Astrocyte (in vitro differentiated cells and primary cell): ENCODE results near the gene HIVEP2. TPM values are rescaled to one million over a fixed set of nuclear protein-coding genes. Genes with fewer than 3 reads are reported as not detected.
A peak's percentile ranks its signal among the peaks of the same experiment; 100 is the strongest.

Experiments used
- DNase-seq: peaks from one replicate; pipeline ENCODE4 v3.0.0-alpha.2; 2010; ENCODE audit warnings: low read depth
- FAIRE-seq: peaks from 2 replicates; lab custom pipeline; 2011; peaks lifted over from hg19 to GRCh38; lab: Jason Lieb, UNC
- H2AFZ ChIP-seq: 2 replicates; pipeline ENCODE4 v1.6.0; 2012; ENCODE audit warnings: low read depth, low read length, inconsistent platforms
- H3K27ac ChIP-seq: 2 replicates; pipeline ENCODE4 v1.5.1; 2011; ENCODE audit warnings: low read depth, low read length, inconsistent platforms
- H3K27me3 ChIP-seq: 2 replicates; pipeline ENCODE4 v1.6.0; 2011; ENCODE audit warnings: low read length, inconsistent platforms; ENCODE audit not compliant: insufficient read depth
- H3K36me3 ChIP-seq: 2 replicates; pipeline ENCODE4 v1.5.1; 2011; ENCODE audit warnings: low read length, inconsistent platforms; ENCODE audit not compliant: insufficient read depth
- H3K4me1 ChIP-seq: 2 replicates; pipeline ENCODE4 v1.5.1; 2011; ENCODE audit warnings: low read length, inconsistent platforms; ENCODE audit not compliant: insufficient read depth
- H3K4me2 ChIP-seq: 2 replicates; pipeline ENCODE4 v1.6.0; 2012; ENCODE audit warnings: low read length, inconsistent platforms
- H3K4me3 ChIP-seq: 2 replicates; pipeline ENCODE4 v1.5.1; 2011; ENCODE audit warnings: low read depth, mild to moderate bottlenecking, low read length, inconsistent platforms; ENCODE audit not compliant: insufficient read depth
- H3K79me2 ChIP-seq: 2 replicates; pipeline ENCODE4 v1.6.0; 2012; ENCODE audit warnings: mild to moderate bottlenecking, low read length, inconsistent platforms; ENCODE audit not compliant: insufficient read depth
- H3K9ac ChIP-seq: 2 replicates; pipeline ENCODE4 v1.6.0; 2012; ENCODE audit warnings: mild to moderate bottlenecking, low read length, inconsistent platforms
- H3K9me3 ChIP-seq: 2 replicates; pipeline ENCODE4 v1.5.1; 2012; ENCODE audit warnings: low read depth, mild to moderate bottlenecking, low read length, inconsistent platforms; ENCODE audit not compliant: insufficient read depth
- H4K20me1 ChIP-seq: 2 replicates; pipeline ENCODE4 v1.6.0; 2012; ENCODE audit warnings: low read length, inconsistent platforms; ENCODE audit not compliant: insufficient read depth
- H3K27ac Mint-ChIP-seq: one replicate; pipeline ENCODE4 v1.8.0; 2021; ENCODE audit warnings: mild to moderate bottlenecking, mixed read lengths; ENCODE audit not compliant: unreplicated experiment
- H3K27me3 Mint-ChIP-seq: one replicate; pipeline ENCODE4 v1.8.0; 2021; ENCODE audit warnings: low read depth, mixed read lengths; ENCODE audit not compliant: unreplicated experiment
- H3K36me3 Mint-ChIP-seq: one replicate; pipeline ENCODE4 v1.8.0; 2021; ENCODE audit warnings: low read depth, mixed read lengths; ENCODE audit not compliant: unreplicated experiment
- H3K4me1 Mint-ChIP-seq: one replicate; pipeline ENCODE4 v1.8.0; 2021; ENCODE audit warnings: low read depth, mixed read lengths; ENCODE audit not compliant: unreplicated experiment
- H3K4me3 Mint-ChIP-seq: one replicate; pipeline ENCODE4 v1.8.0; 2021; ENCODE audit warnings: mild to moderate bottlenecking, moderate library complexity, mixed read lengths; ENCODE audit not compliant: unreplicated experiment
- H3K9me3 Mint-ChIP-seq: one replicate; pipeline ENCODE4 v1.8.0; 2021; ENCODE audit warnings: mild to moderate bottlenecking, mixed read lengths; ENCODE audit not compliant: unreplicated experiment
- EZH2 ChIP-seq: IDR thresholded peaks from 2 replicates; pipeline ENCODE4 v1.6.1; 2012; ENCODE audit warnings: mild to moderate bottlenecking, low read length, inconsistent platforms; ENCODE audit not compliant: insufficient read depth
- total RNA-seq: library from RNA; stranded (reverse); gene quantifications from 2 replicates; pipeline ENCODE4 v1.2.1, GENCODE V29; 2021
- TF ChIP-seq, protein P1 (sequence below): IDR thresholded peaks from 2 replicates; pipeline ENCODE4 v1.5.1; 2011; ENCODE audit warnings: low read depth, mild to moderate bottlenecking, inconsistent platforms, low read length, moderate library complexity; ENCODE audit not compliant: insufficient read depth

HIVEP2 gene
- total RNA-seq, 1 donor from 2014 or later, result 21.2 TPM

DNA sequence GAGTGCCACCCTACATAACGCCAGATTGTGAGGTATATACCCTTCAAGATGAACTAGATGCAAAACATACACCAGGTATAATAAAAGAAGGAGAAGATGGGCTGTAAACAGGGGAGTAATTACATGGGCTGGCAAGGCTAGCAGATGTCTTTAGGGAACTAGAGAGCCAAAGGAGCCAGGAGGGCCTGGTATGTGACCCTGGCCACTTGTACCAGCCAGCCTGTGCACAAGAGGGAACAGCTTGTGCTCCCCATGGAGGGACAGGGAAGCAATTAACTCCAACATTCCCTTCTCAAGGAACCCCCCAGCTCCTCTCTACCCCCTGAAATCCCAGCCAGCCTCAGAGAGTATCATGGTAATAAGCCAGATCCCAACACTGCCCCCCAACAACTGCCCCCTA lies 139.9 kb downstream of the HIVEP2 start:
- Histone ChIP-seq H3K36me3 (no peaks in the 10 kb centered on the region), H3K9me3 (no peaks in the 10 kb centered on the region), H3K4me3 (no peak overlapping the region), H3K9ac (no peak overlapping the region), H3K27ac (no peak overlapping the region), H3K4me2 (no peak overlapping the region), H2AFZ (no peak overlapping the region), H4K20me1 (peaks cover 10% of the 10 kb centered on the region), H3K79me2 (peaks cover 33% of the 10 kb centered on the region), H3K27me3 (no peaks in the 10 kb centered on the region), H3K4me1 (peaks cover 9% of the 10 kb centered on the region)
- Mint-ChIP-seq H3K4me3 (no peak overlapping the region), H3K36me3 (peaks cover 18% of the 10 kb centered on the region), H3K27me3 (no peaks in the 10 kb centered on the region), H3K9me3 (peaks cover 5% of the 10 kb centered on the region), H3K27ac (no peak overlapping the region), H3K4me1 (peaks cover 29% of the 10 kb centered on the region)
- no peak for FAIRE-seq
- no peak for DNase-seq
- TF ChIP-seq EZH2, result no peak
- TF ChIP-seq, protein P1, sequence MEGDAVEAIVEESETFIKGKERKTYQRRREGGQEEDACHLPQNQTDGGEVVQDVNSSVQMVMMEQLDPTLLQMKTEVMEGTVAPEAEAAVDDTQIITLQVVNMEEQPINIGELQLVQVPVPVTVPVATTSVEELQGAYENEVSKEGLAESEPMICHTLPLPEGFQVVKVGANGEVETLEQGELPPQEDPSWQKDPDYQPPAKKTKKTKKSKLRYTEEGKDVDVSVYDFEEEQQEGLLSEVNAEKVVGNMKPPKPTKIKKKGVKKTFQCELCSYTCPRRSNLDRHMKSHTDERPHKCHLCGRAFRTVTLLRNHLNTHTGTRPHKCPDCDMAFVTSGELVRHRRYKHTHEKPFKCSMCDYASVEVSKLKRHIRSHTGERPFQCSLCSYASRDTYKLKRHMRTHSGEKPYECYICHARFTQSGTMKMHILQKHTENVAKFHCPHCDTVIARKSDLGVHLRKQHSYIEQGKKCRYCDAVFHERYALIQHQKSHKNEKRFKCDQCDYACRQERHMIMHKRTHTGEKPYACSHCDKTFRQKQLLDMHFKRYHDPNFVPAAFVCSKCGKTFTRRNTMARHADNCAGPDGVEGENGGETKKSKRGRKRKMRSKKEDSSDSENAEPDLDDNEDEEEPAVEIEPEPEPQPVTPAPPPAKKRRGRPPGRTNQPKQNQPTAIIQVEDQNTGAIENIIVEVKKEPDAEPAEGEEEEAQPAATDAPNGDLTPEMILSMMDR, result no peak

DNA sequence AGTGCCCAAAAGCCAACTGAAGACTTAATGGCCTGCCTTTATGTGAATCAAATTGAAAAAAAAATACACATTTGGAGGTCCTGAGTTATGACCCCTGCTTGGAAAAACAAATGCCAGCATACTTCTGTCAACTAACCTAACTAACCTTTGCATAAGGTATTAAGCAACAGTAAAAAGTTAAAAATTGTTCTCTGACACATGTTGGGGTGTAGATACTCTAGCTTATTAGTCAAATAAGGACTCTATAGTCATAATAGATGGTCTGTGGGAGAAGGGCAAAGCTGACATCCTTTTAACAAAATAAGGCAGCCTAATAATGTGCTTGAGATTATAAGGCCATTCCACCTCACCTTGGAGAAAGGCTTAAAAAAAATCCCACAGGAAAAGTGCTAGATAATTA lies 140.5 kb downstream of the HIVEP2 start:
- H3K27ac ChIP-seq, result no peak overlapping the region
- H3K4me1 ChIP-seq, result peaks cover 9% of the 10 kb centered on the region
- no peaks in the 10 kb centered on the region for H3K27me3 ChIP-seq
- FAIRE-seq, result no peak
- peaks cover 18% of the 10 kb centered on the region for H3K36me3 Mint-ChIP-seq
- H3K4me2 ChIP-seq, result no peak overlapping the region
- no peak overlapping the region for H3K4me3 Mint-ChIP-seq
- peaks cover 10% of the 10 kb centered on the region for H4K20me1 ChIP-seq
- no peaks in the 10 kb centered on the region for H3K36me3 ChIP-seq
- no peak overlapping the region for H3K9ac ChIP-seq
- no peak overlapping the region for H2AFZ ChIP-seq
- DNase-seq, result no peak
- H3K27ac Mint-ChIP-seq, result no peak overlapping the region
- H3K9me3 ChIP-seq, result no peaks in the 10 kb centered on the region
- H3K27me3 Mint-ChIP-seq, result no peaks in the 10 kb centered on the region
- TF ChIP-seq EZH2, result no peak
- TF ChIP-seq, protein P1, result no peak
- peaks cover 31% of the 10 kb centered on the region for H3K4me1 Mint-ChIP-seq
- H3K4me3 ChIP-seq, result no peak overlapping the region
- peaks cover 5% of the 10 kb centered on the region for H3K9me3 Mint-ChIP-seq
- peaks cover 33% of the 10 kb centered on the region for H3K79me2 ChIP-seq

DNA sequence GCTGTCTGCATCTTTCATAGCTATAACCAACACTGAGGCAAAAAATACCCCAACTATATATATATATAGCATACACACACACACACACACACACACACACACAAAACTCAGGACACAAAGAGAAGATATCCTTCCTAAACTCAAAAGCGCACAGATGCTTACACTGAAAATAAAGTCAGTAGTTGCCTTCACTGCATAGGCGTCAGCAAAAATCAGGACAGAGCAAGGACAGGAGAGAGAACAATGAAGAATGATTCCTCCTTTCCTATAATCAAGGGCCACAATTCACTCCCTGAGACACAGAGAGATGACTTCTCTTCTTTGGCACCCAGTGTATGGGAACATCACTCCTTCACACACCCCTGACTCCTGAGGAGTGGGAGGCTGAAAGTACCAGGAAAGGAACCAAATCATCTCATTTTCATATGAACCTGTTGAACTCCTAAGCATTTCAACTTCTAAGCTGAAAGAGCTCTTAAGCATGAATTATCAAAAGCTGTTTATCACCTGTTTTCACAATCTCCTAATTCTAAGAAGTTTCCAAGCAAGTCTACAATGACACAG lies 141.4 kb downstream of the HIVEP2 start:
- Mint-ChIP-seq H3K27ac (peak overlapping the region; percentile 7), H3K4me3 (no peak overlapping the region), H3K4me1 (peaks cover 31% of the 10 kb centered on the region), H3K36me3 (peaks cover 15% of the 10 kb centered on the region), H3K9me3 (peaks cover 3% of the 10 kb centered on the region), H3K27me3 (no peaks in the 10 kb centered on the region)
- Histone ChIP-seq H3K27me3 (no peaks in the 10 kb centered on the region), H3K9me3 (no peaks in the 10 kb centered on the region), H3K27ac (no peak overlapping the region), H3K79me2 (peaks cover 33% of the 10 kb centered on the region), H3K9ac (no peak overlapping the region), H3K4me2 (no peak overlapping the region), H4K20me1 (peaks cover 8% of the 10 kb centered on the region), H2AFZ (no peak overlapping the region), H3K4me3 (no peak overlapping the region), H3K36me3 (no peaks in the 10 kb centered on the region), H3K4me1 (peaks cover 9% of the 10 kb centered on the region)
- DNase-seq, result no peak
- TF ChIP-seq EZH2, result no peak
- TF ChIP-seq, protein P1, result no peak
- no peak for FAIRE-seq
